PC-9 (cell line): ENCODE results near the gene UIMC1.

Experiments
- EZH2 ChIP-seq: fragments of 200-600 bp; sonication (generic); IDR thresholded peaks from 2 replicates; pipeline ENCODE4 v1.8.0; 2017; ENCODE audit warnings: antibody characterized with exemption, low read depth
- TF ChIP-seq, protein P1 (sequence below): fragments of 200-600 bp; sonication (generic); conservative IDR thresholded peaks from 2 replicates; pipeline ENCODE4 v1.6.1; 2017; ENCODE audit warnings: mixed run types, antibody characterized with exemption, mild to moderate bottlenecking, moderate library complexity

DNA sequence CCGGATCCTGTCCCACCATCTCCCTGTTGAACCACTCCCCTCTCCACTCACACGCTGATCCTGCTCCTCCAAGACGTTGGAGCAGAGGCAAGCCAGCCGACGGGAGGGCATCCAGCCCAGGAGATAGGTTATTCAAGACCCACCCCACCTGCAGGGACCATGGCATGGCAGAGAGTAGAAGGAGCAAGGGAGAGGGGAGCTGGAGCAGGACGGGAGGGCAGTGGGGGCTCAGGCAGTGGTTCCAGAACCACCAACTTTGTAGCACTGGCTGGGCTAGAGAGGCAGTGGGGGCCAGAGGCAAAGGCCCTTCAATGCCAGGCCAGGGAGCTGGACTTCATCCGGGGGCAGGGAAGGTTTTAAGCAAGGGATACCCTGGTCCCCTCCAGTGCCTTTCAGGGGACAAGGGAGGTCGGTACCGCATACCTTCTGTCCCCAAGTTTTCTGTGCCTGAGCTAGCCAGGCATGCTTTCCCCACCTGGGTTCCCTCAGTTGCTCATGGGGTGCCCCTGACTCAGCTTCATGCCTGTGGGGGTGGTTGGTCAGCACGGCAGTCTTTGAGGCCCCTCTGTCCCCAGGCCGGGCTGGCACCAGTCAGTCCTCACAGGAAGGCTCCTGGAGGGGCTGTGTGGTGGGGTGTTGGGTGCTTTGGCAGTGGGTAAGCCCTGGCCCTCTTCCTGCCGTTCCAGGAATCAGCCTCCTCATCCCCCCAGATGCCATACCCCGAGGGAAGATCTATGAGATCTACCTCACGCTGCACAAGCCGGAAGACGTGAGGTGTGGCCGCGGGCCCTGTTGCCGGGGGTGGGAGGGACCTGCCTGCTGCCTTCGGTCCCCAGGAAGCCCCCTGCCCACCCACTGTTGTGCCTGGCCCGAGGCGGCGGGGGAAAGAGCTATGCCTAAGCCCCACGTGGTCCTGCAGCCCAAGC lies 129.8 kb downstream of the UIMC1 start:
- no peak for TF ChIP-seq EZH2
- TF ChIP-seq, protein P1, sequence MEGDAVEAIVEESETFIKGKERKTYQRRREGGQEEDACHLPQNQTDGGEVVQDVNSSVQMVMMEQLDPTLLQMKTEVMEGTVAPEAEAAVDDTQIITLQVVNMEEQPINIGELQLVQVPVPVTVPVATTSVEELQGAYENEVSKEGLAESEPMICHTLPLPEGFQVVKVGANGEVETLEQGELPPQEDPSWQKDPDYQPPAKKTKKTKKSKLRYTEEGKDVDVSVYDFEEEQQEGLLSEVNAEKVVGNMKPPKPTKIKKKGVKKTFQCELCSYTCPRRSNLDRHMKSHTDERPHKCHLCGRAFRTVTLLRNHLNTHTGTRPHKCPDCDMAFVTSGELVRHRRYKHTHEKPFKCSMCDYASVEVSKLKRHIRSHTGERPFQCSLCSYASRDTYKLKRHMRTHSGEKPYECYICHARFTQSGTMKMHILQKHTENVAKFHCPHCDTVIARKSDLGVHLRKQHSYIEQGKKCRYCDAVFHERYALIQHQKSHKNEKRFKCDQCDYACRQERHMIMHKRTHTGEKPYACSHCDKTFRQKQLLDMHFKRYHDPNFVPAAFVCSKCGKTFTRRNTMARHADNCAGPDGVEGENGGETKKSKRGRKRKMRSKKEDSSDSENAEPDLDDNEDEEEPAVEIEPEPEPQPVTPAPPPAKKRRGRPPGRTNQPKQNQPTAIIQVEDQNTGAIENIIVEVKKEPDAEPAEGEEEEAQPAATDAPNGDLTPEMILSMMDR = no peak
